ENCODE measurements around the gene LIFR.

- no peak for TF ChIP-seq CTCF (conservative IDR thresholded peaks at IDR 0.05; ENCODE audit: low read depth, low read length)
- TF ChIP-seq EZH2 (IDR thresholded peaks at IDR 0.05; ENCODE audit: borderline replicate concordance, low read depth, low read length, poor library complexity, severe bottlenecking), result no peak
Observed at GRCh38 chr5:38467353-38468040, 88.9 kb downstream of the LIFR start.

Measured in A673 (cell line).